Ecto neural progenitor cell (in vitro differentiated cells): ENCODE results near the gene LSM3.

Experiments used
- DNase-seq: peaks from one replicate; pipeline ENCODE4 v3.0.0-alpha.2; 2018; ENCODE audit warnings: low spot score

The LSM3 gene

GRCh38 chr3:14143271-14144225, 35.1 kb upstream of the LSM3 start:
- no peak for DNase-seq

- DNase-seq, result no peak
Observed at GRCh38 chr3:14144423-14145075, 34.1 kb upstream of the LSM3 start.

- no peak for DNase-seq
Observed at GRCh38 chr3:14145236-14145635, 33.4 kb upstream of the LSM3 start.

GRCh38 chr3:14145670-14146380, 32.8 kb upstream of the LSM3 start:
- no peak for DNase-seq

- no peak for DNase-seq
Observed at GRCh38 chr3:14146381-14147065, 32.1 kb upstream of the LSM3 start.

GRCh38 chr3:14147066-14147435, 31.6 kb upstream of the LSM3 start:
- DNase-seq, result no peak

GRCh38 chr3:14147617-14148016, 31.0 kb upstream of the LSM3 start:
- no peak for DNase-seq

GRCh38 chr3:14148041-14148985, 30.3 kb upstream of the LSM3 start:
- peak; percentile 59 for DNase-seq

GRCh38 chr3:14150078-14150477, 28.5 kb upstream of the LSM3 start:
- DNase-seq, result peak; percentile 24

GRCh38 chr3:14150491-14151230, 28.0 kb upstream of the LSM3 start:
- DNase-seq, result no peak

GRCh38 chr3:14151471-14152083, 27.0 kb upstream of the LSM3 start:
- no peak for DNase-seq

- DNase-seq, result no peak
Observed at GRCh38 chr3:14152233-14152962, 26.2 kb upstream of the LSM3 start.

- no peak for DNase-seq
Observed at GRCh38 chr3:14152963-14153355, 25.7 kb upstream of the LSM3 start.

- DNase-seq, result no peak
Observed at GRCh38 chr3:14153663-14154062, 25.0 kb upstream of the LSM3 start.

- DNase-seq, result no peak
Observed at GRCh38 chr3:14154276-14154675, 24.3 kb upstream of the LSM3 start.

GRCh38 chr3:14154895-14155440, 23.6 kb upstream of the LSM3 start:
- no peak for DNase-seq

GRCh38 chr3:14156201-14156600, 22.4 kb upstream of the LSM3 start:
- no peak for DNase-seq

GRCh38 chr3:14156843-14157561, 21.6 kb upstream of the LSM3 start:
- DNase-seq, result no peak
